Measurements from ENCODE around the gene MANSC1. TPM values are rescaled to one million over a fixed set of nuclear protein-coding genes. Genes with fewer than 3 reads are reported as not detected.

The MANSC1 gene
- total RNA-seq, 1 donor from 2014 or later = 0.21 TPM

Other genes with a start within 250 kb of the MANSC1 start
- gene LRP6, start 83.2 kb downstream of the MANSC1 start, total RNA-seq = 21.6 and 22.7 TPM in 2 replicates
- 15.7 and 15.8 TPM in 2 replicates for gene BORCS5, start 6.8 kb upstream of the MANSC1 start, total RNA-seq
- 5.7 and 7.2 TPM in 2 replicates for gene DUSP16, start 212.6 kb upstream of the MANSC1 start, total RNA-seq

Data from myocyte (in vitro differentiated cells).